Fibroblast of skin of left biceps (primary cell): ENCODE measurements around the gene EP400.

Experiments used
- DNase-seq, 2 experiments: peaks; one replicate each; pipeline ENCODE4 v3.0.0-alpha.2; 2013; ENCODE audit warnings: low read depth in 2 of 2

The EP400 gene

DNA sequence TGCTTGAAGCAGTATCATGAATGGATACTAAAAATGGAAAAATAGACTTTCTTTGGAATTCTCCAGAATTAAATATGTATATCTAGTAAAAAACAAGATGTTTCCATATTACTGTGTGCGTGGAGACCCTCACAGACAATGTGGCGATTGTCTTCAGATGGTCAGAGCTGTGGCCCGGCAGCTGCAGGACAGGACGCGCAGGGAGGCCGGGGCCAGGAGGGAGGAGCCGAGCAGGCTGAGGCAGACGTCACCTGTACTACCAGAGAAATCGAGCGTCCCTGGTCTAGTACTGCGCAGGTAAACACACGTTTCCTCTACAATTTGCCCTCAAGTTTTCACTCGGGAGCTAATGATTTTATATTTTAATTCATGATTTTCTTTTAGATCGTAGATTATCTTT lies 171.5 kb downstream of the EP400 start:
- no peak for DNase-seq

DNA sequence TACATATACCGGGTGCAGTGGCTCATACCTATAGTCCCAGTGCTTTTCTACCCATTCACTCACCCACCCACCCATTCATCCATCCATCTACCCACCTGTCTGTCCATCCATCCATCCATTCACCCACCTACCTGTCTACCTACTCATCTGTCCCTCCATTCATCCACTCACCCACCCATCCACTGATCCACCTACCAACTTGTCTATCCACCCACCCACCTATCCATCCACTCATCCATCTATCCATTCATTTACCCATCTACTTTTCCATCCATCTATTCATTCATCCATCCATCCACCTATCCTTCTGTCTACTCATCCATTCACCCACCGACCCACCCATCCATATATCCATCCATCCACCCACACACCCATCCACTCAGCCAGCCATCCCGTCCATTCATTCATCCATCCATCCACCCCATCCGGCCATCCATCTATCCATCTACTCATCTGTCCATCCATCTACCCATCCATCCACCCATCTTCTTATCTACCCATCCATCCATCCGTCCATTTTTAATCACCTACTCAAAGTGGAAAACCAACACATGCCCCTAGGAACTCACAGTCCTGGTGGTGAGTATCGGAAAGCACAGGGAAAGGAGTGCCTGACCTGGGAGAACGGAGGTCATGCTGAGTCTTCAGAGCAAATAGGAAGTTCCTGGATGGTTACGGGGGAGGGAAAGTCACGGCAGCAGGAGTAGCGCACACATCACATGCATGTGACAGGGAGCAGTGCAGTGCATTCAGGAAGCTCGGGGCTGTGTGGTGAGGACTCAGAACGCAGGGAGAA lies 174.4 kb downstream of the EP400 start:
- DNase-seq, result no peak

DNA sequence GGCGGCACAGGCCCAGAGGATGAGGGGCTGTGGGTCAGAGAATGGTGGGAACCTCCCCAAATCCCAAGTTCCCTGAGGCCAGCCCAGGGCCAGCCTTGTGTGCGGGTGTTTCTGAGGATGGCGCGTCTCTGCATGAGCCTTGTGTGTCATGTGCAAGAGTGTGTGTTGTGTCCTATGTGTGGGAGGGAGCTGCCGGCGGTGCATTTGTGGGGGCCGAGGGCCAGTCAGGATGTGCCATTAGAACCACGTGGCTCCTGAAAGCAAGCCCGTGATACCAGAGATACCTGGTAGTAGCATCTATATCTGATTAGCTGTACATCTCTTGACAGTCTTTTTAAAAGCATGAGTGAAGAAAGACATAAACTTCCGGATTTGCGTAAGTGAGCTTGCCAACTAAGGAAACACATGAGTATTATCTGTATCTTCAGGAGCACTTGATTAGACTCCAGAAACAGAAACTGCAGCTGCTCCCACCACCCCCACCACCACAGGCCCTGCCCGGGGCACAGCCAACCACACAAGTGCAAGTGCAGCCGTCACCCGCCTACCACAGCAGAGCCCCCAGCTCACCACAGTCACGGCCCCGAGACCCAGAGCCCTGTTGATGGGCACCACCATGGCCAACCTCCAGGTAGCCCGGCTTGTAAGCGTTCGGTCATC lies 175.2 kb downstream of the EP400 start:
- no peak for DNase-seq

DNA sequence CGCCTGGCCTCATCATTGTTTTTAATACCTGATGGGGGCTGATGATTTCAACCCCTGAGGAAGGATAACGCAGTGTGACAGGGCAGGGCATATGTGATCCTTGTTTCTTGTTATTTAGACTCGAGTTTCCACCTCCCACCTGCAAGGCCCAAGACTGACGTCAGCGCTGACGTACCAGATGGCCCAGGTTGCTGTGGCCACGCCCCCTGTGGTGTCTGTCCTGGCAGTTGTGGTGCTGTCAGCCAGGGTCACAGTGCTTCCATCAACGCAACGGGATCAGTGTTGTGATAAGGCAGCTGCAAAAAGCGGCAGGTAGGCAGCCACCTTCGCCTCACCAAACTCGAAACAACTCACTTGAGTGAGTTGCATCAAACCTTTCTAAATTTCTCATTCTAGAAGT lies 176.0 kb downstream of the EP400 start:
- no peak for DNase-seq

DNA sequence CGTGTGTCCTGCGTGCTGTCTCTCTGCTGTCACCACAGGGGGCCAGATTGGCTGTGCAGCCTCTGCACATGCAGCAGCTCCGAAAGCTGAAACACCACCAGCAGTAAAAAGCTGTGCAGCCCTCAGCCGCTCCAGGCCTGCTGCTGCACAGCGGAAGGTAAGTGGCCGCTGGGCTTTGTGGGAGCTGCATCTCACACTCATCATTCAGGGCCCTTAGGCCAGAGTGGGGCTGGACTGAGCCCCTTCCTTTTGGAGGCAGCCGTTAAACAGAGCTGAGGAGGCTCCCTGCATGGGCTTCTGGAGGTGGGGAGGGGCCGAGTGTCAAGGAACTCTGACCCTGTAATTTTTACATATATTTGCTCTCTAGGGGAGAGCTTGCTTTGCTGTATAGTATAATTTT lies 177.3 kb downstream of the EP400 start:
- DNase-seq, result no peak

DNA sequence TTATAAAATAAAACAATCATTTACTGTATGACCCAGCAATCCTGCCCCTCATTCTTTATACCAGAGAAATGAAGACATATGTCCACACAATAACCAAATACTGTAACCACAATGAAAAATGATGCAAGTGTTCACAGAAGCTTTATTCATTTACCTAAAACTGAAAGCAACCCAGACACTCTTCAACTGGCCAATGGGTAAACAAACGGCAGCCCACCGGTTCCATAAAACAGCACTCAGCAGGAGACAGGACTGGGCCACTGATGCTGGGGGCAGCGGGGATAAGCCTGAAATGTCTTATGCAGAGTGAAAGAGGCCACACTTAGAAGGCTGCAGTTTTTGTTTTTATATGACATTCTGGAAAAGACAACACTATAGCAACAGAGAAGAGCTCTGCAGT lies 179.3 kb downstream of the EP400 start:
- no peak for DNase-seq

DNA sequence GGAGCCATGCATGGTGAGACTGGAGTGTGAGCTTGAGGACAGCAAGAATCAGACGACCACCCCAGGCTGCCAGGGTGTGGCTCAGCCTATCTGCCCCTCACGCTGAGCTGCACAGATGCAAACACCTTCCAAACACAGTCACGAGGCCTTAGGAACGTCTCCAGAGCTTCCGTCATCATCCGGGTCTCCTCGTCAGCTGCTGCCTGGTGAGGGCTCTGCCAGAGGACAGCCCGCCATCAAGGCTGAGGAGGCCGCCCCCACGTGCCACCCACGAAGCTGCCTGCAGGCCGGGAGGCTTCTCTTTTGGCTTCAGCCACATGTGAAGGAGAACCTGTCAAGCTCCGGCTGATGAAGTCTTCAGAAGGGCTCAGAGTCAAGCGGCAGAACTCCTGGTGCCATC lies 180.9 kb downstream of the EP400 start:
- no peak for DNase-seq
